GM18517 (cell line): Measurements from ENCODE around the gene SLC36A1.

Experiments used
- ATAC-seq: cut with Tn5 transposase; IDR thresholded peaks from one replicate; pipeline ENCODE4 v1.9.1; 2021; ENCODE audit warnings: mild to moderate bottlenecking, moderate library complexity; ENCODE audit not compliant: unreplicated experiment

Gene SLC36A1

DNA sequence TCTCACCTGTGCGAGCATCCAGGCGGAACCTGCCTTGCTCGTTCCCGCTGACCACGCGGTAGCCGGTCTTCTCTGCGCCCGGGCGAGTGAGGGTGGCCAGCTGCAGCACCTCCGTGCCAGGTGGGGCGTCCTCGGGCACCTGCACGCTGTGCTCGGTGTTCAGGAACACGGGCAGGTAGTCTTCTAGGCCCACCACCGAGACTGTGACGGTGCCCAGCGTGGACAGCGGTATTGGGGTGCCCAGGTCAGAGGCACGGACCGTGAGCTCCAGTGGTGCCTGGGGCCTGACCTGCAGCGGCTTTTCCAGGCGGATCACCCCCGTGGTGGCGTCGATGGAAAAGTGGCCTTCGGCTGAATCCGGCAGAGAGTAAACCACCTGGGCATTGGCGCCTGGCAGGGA lies 84.2 kb downstream of the SLC36A1 start:
- ATAC-seq = no peak

- no peak for ATAC-seq
Measured at GRCh38 chr5:151532416-151532815, 85.0 kb downstream of the SLC36A1 start.

GRCh38 chr5:151534350-151534749 lies 86.9 kb downstream of the SLC36A1 start:
- ATAC-seq = no peak

GRCh38 chr5:151537044-151537443 lies 89.6 kb downstream of the SLC36A1 start:
- no peak for ATAC-seq

GRCh38 chr5:151541571-151541970 lies 94.2 kb downstream of the SLC36A1 start:
- no peak for ATAC-seq
